Measurements from ENCODE around the gene NUP210L.

Gene NUP210L

DNA sequence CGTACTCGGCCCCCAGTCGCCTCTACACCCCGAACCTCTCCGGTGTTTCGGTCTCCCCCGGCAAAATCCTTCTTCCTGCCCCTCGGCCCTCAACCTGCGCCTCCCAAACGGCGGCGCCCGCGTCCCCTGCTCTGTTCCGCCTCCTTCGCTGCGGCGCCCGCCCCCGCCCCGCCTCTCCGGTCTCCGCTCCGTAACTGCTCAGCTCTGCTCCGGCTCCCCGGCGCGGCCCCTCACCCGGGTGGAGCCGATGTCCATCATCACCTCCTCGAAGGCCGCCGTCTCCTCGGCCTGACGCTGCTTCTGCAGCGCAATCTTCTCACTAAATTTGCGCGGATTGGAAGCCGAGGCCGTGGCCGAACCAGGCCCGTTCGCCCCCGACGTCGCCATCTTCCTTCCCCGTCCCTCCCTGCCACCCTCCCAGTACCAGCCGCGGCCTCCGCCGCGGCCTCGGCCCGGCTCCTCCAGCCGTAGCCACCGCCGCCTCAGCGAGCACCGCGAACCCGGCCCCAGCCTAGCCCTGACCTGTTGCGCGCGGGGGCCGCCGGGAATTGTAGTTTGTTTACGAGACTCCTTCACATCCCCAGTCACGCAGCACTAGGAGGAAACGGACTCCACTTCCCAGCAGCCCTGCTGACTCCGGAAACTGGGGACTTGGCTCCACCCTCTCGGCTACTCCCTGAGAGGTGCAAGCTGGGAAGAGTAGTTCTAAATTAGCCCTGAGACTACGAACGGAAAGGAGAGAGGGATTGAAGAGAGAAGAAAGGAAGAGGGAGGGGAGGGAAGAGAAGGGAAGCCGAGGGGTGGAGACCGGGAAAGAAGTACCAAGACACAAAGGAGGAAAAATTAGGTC is 196.5 kb downstream of the NUP210L start, which contains the start of gene CRTC2:
Gene CRTC2, minus strand, starts transcription at position 502 of the 850 bp plus-strand sequence. Its CDS starts 115 bp downstream, at position 387.
- Histone ChIP-seq H3K9me3 (ENCODE audit: control insufficient read depth, insufficient read depth, low read length) (no peaks in the 10 kb centered on the region), H3K9ac (ENCODE audit: low read depth, low read length) (peak within 1 kb of the TSS; percentile 71), H3K27me3 (ENCODE audit: control insufficient read depth, insufficient read depth, low read length) (no peaks in the 10 kb centered on the region), H3K4me1 (ENCODE audit: control insufficient read depth, insufficient read depth, low read length) (peaks cover 16% of the 10 kb centered on the region), H3K4me3 (ENCODE audit: low read depth, low read length) (peak within 1 kb of the TSS; percentile 97), H3K36me3 (ENCODE audit: control insufficient read depth, insufficient read depth, low read length) (peaks cover 16% of the 10 kb centered on the region)

- Histone ChIP-seq H3K36me3 (ENCODE audit: control insufficient read depth, insufficient read depth, low read length) (peaks cover 19% of the 10 kb centered on the region), H3K9me3 (ENCODE audit: control insufficient read depth, insufficient read depth, low read length) (no peaks in the 10 kb centered on the region), H3K4me3 (ENCODE audit: low read depth, low read length) (peak overlapping the region; percentile 97), H3K9ac (ENCODE audit: low read depth, low read length) (peak overlapping the region; percentile 71), H3K4me1 (ENCODE audit: control insufficient read depth, insufficient read depth, low read length) (peaks cover 16% of the 10 kb centered on the region), H3K27me3 (ENCODE audit: control insufficient read depth, insufficient read depth, low read length) (no peaks in the 10 kb centered on the region)
These were observed 197.1 kb downstream of the NUP210L start for GRCh38 chr1:153957744-153958110.

- H3K36me3 ChIP-seq (ENCODE audit: control insufficient read depth, insufficient read depth, low read length), result peaks cover 24% of the 10 kb centered on the region
- H3K4me1 ChIP-seq (ENCODE audit: control insufficient read depth, insufficient read depth, low read length), result peaks cover 15% of the 10 kb centered on the region
These were observed 197.7 kb downstream of the NUP210L start for GRCh38 chr1:153956997-153957715.

DNA sequence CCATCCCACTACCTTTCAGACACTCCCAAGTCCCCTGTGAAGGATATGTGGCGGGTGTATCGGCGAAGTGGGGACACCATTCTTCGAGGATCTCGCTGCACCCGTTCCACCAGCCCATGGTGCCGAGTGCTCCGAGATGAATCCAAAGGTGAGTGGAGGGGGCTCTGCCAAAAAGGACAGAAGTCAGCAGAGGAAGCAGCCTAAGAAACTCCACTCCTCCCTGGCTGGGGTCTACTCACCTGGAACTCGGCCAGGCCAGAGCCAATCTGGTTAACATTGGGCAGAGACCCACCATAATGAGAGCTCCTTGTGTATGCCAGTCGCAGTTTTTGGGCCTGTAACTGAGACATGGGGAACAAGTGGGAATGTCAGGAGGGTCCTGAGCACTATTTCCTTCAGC is 200.0 kb downstream of the NUP210L start:
- H3K9ac ChIP-seq (ENCODE audit: low read depth, low read length), result no peak overlapping the region
- no peak overlapping the region for H3K4me3 ChIP-seq (ENCODE audit: low read depth, low read length)
- H3K36me3 ChIP-seq (ENCODE audit: control insufficient read depth, insufficient read depth, low read length), result peaks cover 25% of the 10 kb centered on the region
- no peaks in the 10 kb centered on the region for H3K9me3 ChIP-seq (ENCODE audit: control insufficient read depth, insufficient read depth, low read length)
- H3K4me1 ChIP-seq (ENCODE audit: control insufficient read depth, insufficient read depth, low read length), result peaks cover 7% of the 10 kb centered on the region
- no peaks in the 10 kb centered on the region for H3K27me3 ChIP-seq (ENCODE audit: control insufficient read depth, insufficient read depth, low read length)

More at GRCh38 chr1:153956997-153957715, 197.7 kb downstream of the NUP210L start:
- no peaks in the 10 kb centered on the region for H3K27me3 ChIP-seq (ENCODE audit: control insufficient read depth, insufficient read depth, low read length)
- H3K9me3 ChIP-seq (ENCODE audit: control insufficient read depth, insufficient read depth, low read length), result no peaks in the 10 kb centered on the region
- peak overlapping the region; percentile 97 for H3K4me3 ChIP-seq (ENCODE audit: low read depth, low read length)
- peak overlapping the region; percentile 71 for H3K9ac ChIP-seq (ENCODE audit: low read depth, low read length)

DNA sequence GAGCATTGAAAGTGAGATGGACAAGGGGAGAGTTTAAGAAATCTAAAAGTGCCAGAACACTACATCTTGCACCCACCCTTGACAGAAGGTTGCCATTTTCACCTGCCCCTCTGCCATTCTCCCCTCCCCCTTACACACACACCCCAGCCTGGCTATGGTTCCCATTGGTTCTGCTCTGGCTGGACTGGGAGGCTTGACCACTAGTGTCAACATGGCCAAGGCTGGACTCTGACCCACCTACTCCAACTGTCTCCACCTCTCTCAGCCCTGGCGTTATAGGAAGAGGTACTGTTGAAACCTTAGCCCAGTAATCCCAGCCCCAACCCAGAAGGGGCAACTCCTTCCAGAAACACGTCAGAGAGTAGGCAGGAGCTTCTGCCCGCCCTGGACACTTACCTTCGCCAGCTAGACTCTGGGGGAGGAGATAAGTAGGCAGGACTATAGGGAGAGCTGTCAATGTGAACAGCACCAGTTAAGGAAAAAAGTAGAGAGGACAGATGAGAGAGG is 201.0 kb downstream of the NUP210L start:
- Histone ChIP-seq H3K4me1 (ENCODE audit: control insufficient read depth, insufficient read depth, low read length) (peaks cover 4% of the 10 kb centered on the region), H3K4me3 (ENCODE audit: low read depth, low read length) (no peak overlapping the region), H3K9me3 (ENCODE audit: control insufficient read depth, insufficient read depth, low read length) (no peaks in the 10 kb centered on the region), H3K27me3 (ENCODE audit: control insufficient read depth, insufficient read depth, low read length) (no peaks in the 10 kb centered on the region), H3K9ac (ENCODE audit: low read depth, low read length) (no peak overlapping the region), H3K36me3 (ENCODE audit: control insufficient read depth, insufficient read depth, low read length) (peaks cover 25% of the 10 kb centered on the region)

- Histone ChIP-seq H3K36me3 (ENCODE audit: control insufficient read depth, insufficient read depth, low read length) (peaks cover 34% of the 10 kb centered on the region), H3K4me1 (ENCODE audit: control insufficient read depth, insufficient read depth, low read length) (no peaks in the 10 kb centered on the region), H3K27me3 (ENCODE audit: control insufficient read depth, insufficient read depth, low read length) (no peaks in the 10 kb centered on the region), H3K9ac (ENCODE audit: low read depth, low read length) (no peak overlapping the region), H3K4me3 (ENCODE audit: low read depth, low read length) (no peak overlapping the region), H3K9me3 (ENCODE audit: control insufficient read depth, insufficient read depth, low read length) (no peaks in the 10 kb centered on the region)
These were observed 203.1 kb downstream of the NUP210L start for GRCh38 chr1:153951801-153952200.

GRCh38 chr1:153951183-153951582 is 203.7 kb downstream of the NUP210L start:
- Histone ChIP-seq H3K4me3 (ENCODE audit: low read depth, low read length) (no peak overlapping the region), H3K9me3 (ENCODE audit: control insufficient read depth, insufficient read depth, low read length) (no peaks in the 10 kb centered on the region), H3K4me1 (ENCODE audit: control insufficient read depth, insufficient read depth, low read length) (no peaks in the 10 kb centered on the region), H3K27me3 (ENCODE audit: control insufficient read depth, insufficient read depth, low read length) (no peaks in the 10 kb centered on the region), H3K36me3 (ENCODE audit: control insufficient read depth, insufficient read depth, low read length) (peaks cover 37% of the 10 kb centered on the region), H3K9ac (ENCODE audit: low read depth, low read length) (no peak overlapping the region)

DNA sequence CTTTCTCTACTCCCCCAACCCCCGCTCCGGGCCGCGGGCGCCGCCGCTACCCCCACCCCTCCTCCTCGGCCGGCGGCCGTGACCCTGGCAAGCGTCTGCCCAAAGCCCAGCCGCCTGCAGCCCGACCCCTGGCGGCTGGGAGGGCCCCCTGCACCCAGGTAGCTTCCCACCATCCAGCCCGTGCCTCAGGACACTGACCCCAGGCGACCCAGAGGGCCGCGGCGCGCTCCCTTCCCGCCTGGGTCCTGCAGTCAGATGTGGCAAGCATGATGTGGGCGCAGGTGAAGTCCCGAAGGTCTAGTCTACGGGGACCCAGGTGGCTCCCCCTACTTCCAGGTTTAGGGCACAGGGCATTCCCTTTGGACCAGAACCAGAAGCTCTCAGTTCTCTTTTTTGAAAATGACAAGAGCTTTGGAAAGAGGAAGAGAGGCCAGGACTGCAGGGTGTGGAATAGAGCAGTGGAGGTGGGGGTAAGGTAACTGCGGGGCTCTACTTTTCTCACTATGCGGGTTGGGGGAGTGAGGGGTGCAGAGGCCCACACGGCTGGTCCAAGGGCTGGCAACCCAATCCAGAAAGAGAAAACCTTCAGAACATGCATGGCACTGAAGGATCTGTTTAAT is 208.1 kb downstream of the NUP210L start, which contains the start of gene DENND4B:
Gene DENND4B, minus strand, starts transcription at position 97 of the 620 bp plus-strand sequence. CDS start 2,344 bp downstream, outside the sequence.
- Histone ChIP-seq H3K9me3 (ENCODE audit: control insufficient read depth, insufficient read depth, low read length) (no peaks in the 10 kb centered on the region), H3K9ac (ENCODE audit: low read depth, low read length) (peak within 1 kb of the TSS; percentile 90), H3K27me3 (ENCODE audit: control insufficient read depth, insufficient read depth, low read length) (no peaks in the 10 kb centered on the region), H3K36me3 (ENCODE audit: control insufficient read depth, insufficient read depth, low read length) (peaks cover 27% of the 10 kb centered on the region), H3K4me1 (ENCODE audit: control insufficient read depth, insufficient read depth, low read length) (peaks cover 4% of the 10 kb centered on the region), H3K4me3 (ENCODE audit: low read depth, low read length) (peak within 1 kb of the TSS; percentile 78)

DNA sequence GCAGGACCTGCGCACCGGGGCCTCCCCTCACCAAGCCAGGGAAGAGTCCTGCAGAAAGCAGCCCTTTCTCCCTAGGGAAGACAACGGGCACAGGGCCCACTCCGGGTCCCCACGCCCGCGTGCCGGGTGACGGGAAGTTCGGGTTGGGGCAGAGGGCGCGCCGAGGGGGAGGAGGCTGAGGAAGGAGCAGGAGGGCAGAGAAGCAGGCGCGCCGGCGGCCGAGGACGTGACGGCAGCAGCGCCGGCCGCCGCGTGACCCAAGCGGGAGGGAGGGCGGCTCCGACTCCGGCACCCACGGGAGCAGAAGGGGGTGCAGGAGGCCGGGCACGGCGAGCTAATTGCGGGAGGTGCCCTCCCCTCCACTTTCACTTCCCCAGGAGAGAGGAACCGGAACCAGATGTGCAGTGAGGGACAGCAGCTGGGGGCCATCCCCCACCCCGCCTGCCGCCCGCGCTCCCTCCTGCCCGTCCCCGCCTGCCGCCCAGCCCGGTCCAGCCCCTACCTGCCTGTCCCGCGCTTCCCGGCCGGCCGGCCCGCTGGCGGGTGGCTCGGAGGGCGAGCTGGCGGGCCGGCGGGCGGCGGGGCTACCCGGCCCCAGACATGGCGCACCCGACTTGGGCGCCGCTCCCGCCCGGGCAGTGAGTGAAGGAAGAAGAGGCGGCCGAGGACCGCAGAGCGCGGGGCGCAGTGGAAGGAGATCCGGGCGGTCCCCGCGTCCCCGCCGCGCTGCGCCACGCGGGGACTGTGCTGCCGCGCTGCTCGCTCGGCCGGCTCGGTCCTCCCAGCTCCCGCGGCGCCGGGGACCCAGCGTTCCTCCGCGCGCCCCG is 208.9 kb downstream of the NUP210L start:
- Histone ChIP-seq H3K9me3 (ENCODE audit: control insufficient read depth, insufficient read depth, low read length) (no peaks in the 10 kb centered on the region), H3K4me1 (ENCODE audit: control insufficient read depth, insufficient read depth, low read length) (peaks cover 4% of the 10 kb centered on the region), H3K36me3 (ENCODE audit: control insufficient read depth, insufficient read depth, low read length) (peaks cover 25% of the 10 kb centered on the region), H3K27me3 (ENCODE audit: control insufficient read depth, insufficient read depth, low read length) (no peaks in the 10 kb centered on the region), H3K9ac (ENCODE audit: low read depth, low read length) (peak overlapping the region; percentile 90), H3K4me3 (ENCODE audit: low read depth, low read length) (peak overlapping the region; percentile 78)

DNA sequence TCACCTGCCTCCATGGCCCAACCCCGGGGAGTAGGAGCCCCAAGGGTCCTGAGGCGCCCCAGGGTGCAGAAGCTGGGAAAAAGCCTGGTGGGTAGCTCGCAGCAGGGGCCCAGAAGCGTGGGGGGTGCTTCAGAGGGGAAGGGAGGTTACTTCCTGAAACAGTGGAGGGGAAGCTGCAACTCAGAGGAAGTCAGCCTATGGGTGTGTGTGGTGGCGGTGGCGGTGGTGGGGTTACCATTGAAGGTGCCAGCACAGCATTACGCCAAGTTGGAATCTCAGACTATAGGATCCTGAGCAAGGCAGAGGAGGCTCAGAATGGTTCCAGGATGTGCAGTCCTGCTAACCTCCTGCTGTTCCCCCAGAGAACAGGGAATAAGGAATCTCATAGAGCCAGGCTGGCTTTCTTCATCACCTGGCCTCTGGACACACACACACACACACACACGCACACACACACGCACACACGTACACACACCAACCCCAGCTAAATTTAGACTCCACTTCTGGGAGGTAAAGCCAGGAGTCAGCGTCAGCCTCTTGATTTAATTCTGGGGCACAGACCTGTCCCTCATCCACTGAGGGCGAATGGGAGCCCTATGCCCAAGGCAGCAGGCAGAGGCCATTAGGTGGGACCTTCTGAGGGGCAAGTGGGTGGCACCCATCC is 209.6 kb downstream of the NUP210L start:
- peaks cover 32% of the 10 kb centered on the region for H3K36me3 ChIP-seq (ENCODE audit: control insufficient read depth, insufficient read depth, low read length)
- peak overlapping the region; percentile 90 for H3K9ac ChIP-seq (ENCODE audit: low read depth, low read length)
- H3K9me3 ChIP-seq (ENCODE audit: control insufficient read depth, insufficient read depth, low read length), result no peaks in the 10 kb centered on the region
- peaks cover 4% of the 10 kb centered on the region for H3K4me1 ChIP-seq (ENCODE audit: control insufficient read depth, insufficient read depth, low read length)
- peak overlapping the region; percentile 78 for H3K4me3 ChIP-seq (ENCODE audit: low read depth, low read length)
- H3K27me3 ChIP-seq (ENCODE audit: control insufficient read depth, insufficient read depth, low read length), result no peaks in the 10 kb centered on the region

All from iPS-15b (cell line).